ENCODE data around the gene DHX32.

The DHX32 gene

DNA sequence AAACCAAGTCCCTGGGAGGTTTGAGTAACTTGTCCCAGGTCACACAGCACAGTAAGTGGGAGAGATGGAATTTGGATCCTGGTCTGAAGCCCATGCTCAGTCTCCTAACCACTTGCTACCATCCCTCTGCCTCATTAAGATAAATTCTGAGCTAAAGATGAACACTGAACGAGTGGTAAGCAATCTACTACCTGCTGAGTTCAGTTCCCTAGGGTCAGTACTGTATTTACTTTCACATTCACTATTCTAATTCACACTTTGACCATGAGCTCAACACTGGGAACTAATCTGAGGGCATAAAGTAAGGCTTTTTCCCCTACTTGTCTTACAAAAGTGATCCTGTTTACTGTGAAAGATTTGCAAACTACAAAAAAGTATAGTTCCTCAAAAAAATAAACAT lies 60.4 kb downstream of the DHX32 start:
- in situ Hi-C loops (cut with HindIII; ENCODE audit: low pct_ligation_motif_present, low sequenced_read_pairs), result no loop called here
- TF ChIP-seq CTCF (IDR thresholded peaks at IDR 0.05; ENCODE audit: low read depth, low read length, missing control alignments), result no peak

GRCh38 chr10:125817337-125817946 lies 63.6 kb downstream of the DHX32 start:
- no peak for DNase-seq
- in situ Hi-C loops (cut with HindIII; ENCODE audit: low pct_ligation_motif_present, low sequenced_read_pairs), result no loop called here
- Histone ChIP-seq H3K4me3 (ENCODE audit: low read depth, low read length) (no peak overlapping the region), H3K27me3 (replicated peaks) (no peaks in the 10 kb centered on the region), H3K36me3 (replicated peaks) (peaks cover 10% of the 10 kb centered on the region), H3K27ac (no peak overlapping the region)
- no peak for TF ChIP-seq CTCF (IDR thresholded peaks at IDR 0.05; ENCODE audit: low read depth, low read length, missing control alignments)

More for the DNA sequence above, 60.4 kb downstream of the DHX32 start:
- no peak overlapping the region for H3K4me3 ChIP-seq (ENCODE audit: low read depth, low read length)
- H3K27ac ChIP-seq, result no peak overlapping the region
- no peaks in the 10 kb centered on the region for H3K36me3 ChIP-seq (replicated peaks)
- no peaks in the 10 kb centered on the region for H3K27me3 ChIP-seq (replicated peaks)
- no peak for DNase-seq

DNA sequence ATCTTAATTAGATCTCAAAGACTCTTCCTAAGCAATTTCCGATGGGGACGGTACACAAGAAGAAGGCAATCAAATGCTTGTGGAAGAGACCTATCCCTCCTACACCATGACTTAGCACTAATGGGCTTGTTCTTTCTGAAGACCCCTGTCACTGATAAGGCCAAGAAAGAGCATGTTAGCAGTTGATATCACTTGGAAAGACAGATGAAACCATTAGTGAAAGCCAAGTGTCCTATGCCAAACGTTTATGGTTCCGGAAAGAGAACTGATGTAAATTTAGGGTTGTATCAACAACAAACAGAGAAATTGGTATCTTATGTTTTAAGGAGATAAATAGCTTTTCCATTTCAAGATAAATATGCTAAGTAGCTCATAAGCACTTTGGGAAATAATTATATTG lies 64.5 kb downstream of the DHX32 start:
- Histone ChIP-seq H3K27me3 (replicated peaks) (no peaks in the 10 kb centered on the region), H3K36me3 (replicated peaks) (peaks cover 10% of the 10 kb centered on the region), H3K4me3 (ENCODE audit: low read depth, low read length) (no peak overlapping the region), H3K27ac (no peak overlapping the region)
- in situ Hi-C loops (cut with HindIII; ENCODE audit: low pct_ligation_motif_present, low sequenced_read_pairs), result no loop called here
- TF ChIP-seq CTCF (IDR thresholded peaks at IDR 0.05; ENCODE audit: low read depth, low read length, missing control alignments), result no peak
- no peak for DNase-seq

- Histone ChIP-seq H3K4me3 (ENCODE audit: low read depth, low read length) (no peak overlapping the region), H3K27me3 (replicated peaks) (no peaks in the 10 kb centered on the region), H3K36me3 (replicated peaks) (peaks cover 12% of the 10 kb centered on the region), H3K27ac (no peak overlapping the region)
- in situ Hi-C loops (cut with HindIII; ENCODE audit: low pct_ligation_motif_present, low sequenced_read_pairs), result no loop called here
- TF ChIP-seq CTCF (IDR thresholded peaks at IDR 0.05; ENCODE audit: low read depth, low read length, missing control alignments), result no peak
- DNase-seq, result no peak
Measured at GRCh38 chr10:125815764-125816163, 65.3 kb downstream of the DHX32 start.

DNA sequence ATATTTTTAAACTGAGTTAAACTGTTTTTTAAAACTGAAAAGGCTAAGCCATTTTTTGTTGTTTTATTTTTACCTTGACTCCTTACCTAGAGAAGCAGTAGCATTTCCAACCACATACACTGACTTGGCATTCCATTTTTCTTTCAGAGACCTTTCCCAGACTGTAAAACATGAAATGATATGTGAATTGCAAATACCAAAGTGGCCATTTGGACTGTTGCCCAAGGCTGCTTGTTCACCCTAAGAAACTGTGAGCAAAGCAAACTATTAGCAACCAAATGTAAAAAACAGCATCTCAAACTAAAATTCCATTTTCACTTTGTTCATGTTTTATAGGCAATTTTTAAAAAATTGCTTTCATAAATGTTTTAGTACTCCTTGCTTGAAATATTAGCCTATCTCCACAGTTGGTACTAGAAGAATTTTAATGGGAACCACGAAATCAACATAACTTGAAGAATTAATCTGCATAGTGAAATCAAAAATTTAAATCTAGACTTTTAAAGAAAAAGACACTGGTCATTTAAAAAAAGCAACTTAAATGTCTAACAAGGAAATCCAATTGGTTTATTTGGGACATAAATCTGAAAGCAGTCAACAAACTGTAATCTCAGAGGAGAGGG lies 68.9 kb downstream of the DHX32 start:
- no peak for TF ChIP-seq CTCF (IDR thresholded peaks at IDR 0.05; ENCODE audit: low read depth, low read length, missing control alignments)
- in situ Hi-C loops (cut with HindIII; ENCODE audit: low pct_ligation_motif_present, low sequenced_read_pairs), result no loop called here

GRCh38 chr10:125811251-125811650 lies 69.8 kb downstream of the DHX32 start:
- no peak overlapping the region for H3K4me3 ChIP-seq (ENCODE audit: low read depth, low read length)
- H3K27ac ChIP-seq, result no peak overlapping the region
- no peak for DNase-seq
- TF ChIP-seq CTCF (IDR thresholded peaks at IDR 0.05; ENCODE audit: low read depth, low read length, missing control alignments), result no peak
- in situ Hi-C loops (cut with HindIII; ENCODE audit: low pct_ligation_motif_present, low sequenced_read_pairs), result no loop called here
- H3K27me3 ChIP-seq (replicated peaks), result no peaks in the 10 kb centered on the region
- peaks cover 13% of the 10 kb centered on the region for H3K36me3 ChIP-seq (replicated peaks)

More for the DNA sequence above, 68.9 kb downstream of the DHX32 start:
- H3K4me3 ChIP-seq (ENCODE audit: low read depth, low read length), result no peak overlapping the region
- DNase-seq, result peak; percentile 9
- no peak overlapping the region for H3K27ac ChIP-seq
- no peaks in the 10 kb centered on the region for H3K27me3 ChIP-seq (replicated peaks)
- H3K36me3 ChIP-seq (replicated peaks), result peaks cover 13% of the 10 kb centered on the region

Measured in brain microvascular endothelial cell (primary cell).